PC-9 (cell line): ENCODE results near the gene KIAA0040. TPM values are rescaled to one million over a fixed set of nuclear protein-coding genes. Genes with fewer than 3 reads are reported as not detected.

ENCODE experiments used
- BruUV-seq: library from RNA; stranded (reverse); fragments of 400-500 nt; replicated peaks from 2 replicates; lab custom pipeline; 2021; lab: Mats Ljungman, UMichigan
- CTCF ChIA-PET: fragments of 300-600 bp; sonication (Branson Sonifier 250); formaldehyde crosslinking; loops from one replicate; lab custom pipeline; 2022; ENCODE audit warnings: antibody characterized with exemption; lab: Charles Lee
- POLR2A ChIA-PET: fragments of 300-600 bp; sonication (Branson Sonifier 250); formaldehyde crosslinking; loops from one replicate; lab custom pipeline; 2022; ENCODE audit warnings: antibody characterized with exemption; ENCODE audit not compliant: unreplicated experiment; lab: Charles Lee
- DNase-seq, 2 experiments: peaks; one replicate each; pipeline versions ENCODE4 v3.0.0 to v3.0.0-alpha.2; 2015 to 2022; ENCODE audit warnings: mixed read lengths in 1 of 2
- H2AFZ ChIP-seq: fragments of 200-600 bp; sonication (generic); 2 replicates; pipeline ENCODE4 v1.8.1; 2017; ENCODE audit warnings: antibody characterized with exemption
- H3F3A ChIP-seq: fragments of 200-600 bp; sonication (generic); 2 replicates; pipeline ENCODE4 v1.8.1; 2017; ENCODE audit warnings: antibody characterized with exemption, mild to moderate bottlenecking, low read depth; ENCODE audit not compliant: insufficient read depth
- H3K27ac ChIP-seq: fragments of 200-600 bp; sonication (generic); 2 replicates; pipeline ENCODE4 v1.6.1; 2016; ENCODE audit warnings: mixed run types
- H3K27me3 ChIP-seq: fragments of 200-600 bp; sonication (generic); 2 replicates; pipeline ENCODE4 v1.6.1; 2016; ENCODE audit warnings: low read depth, mixed run types; ENCODE audit not compliant: insufficient read depth
- H3K36me3 ChIP-seq: fragments of 200-600 bp; sonication (generic); 2 replicates; pipeline ENCODE4 v1.6.1; 2016; ENCODE audit warnings: low read depth, mixed run types
- H3K4me1 ChIP-seq: fragments of 200-600 bp; sonication (generic); replicated peaks from 2 replicates; pipeline ENCODE4 v1.6.1; 2016; ENCODE audit warnings: mixed run types; ENCODE audit not compliant: insufficient read depth
- H3K4me2 ChIP-seq: fragments of 200-600 bp; sonication (generic); 2 replicates; pipeline ENCODE4 v1.6.1; 2017; ENCODE audit warnings: mixed run types
- H3K4me3 ChIP-seq: fragments of 200-600 bp; sonication (generic); 2 replicates; pipeline ENCODE4 v1.6.1; 2016; ENCODE audit warnings: mixed run types
- H3K79me2 ChIP-seq: fragments of 200-600 bp; sonication (generic); 2 replicates; pipeline ENCODE4 v1.6.1; 2017; ENCODE audit warnings: low read depth, mixed run types
- H3K9me2 ChIP-seq: fragments of 200-600 bp; sonication (generic); 2 replicates; pipeline ENCODE4 v1.8.1; 2017; ENCODE audit warnings: mild to moderate bottlenecking; ENCODE audit not compliant: insufficient read depth
- H3K9me3 ChIP-seq: fragments of 200-600 bp; sonication (generic); 2 replicates; pipeline ENCODE4 v1.8.1; 2016; ENCODE audit warnings: low read depth; ENCODE audit not compliant: insufficient read depth
- H4K20me1 ChIP-seq: fragments of 200-600 bp; sonication (generic); 2 replicates; pipeline ENCODE4 v1.8.1; 2017; ENCODE audit not compliant: insufficient read depth
- CTCF ChIP-seq: fragments of 200-600 bp; sonication (generic); conservative IDR thresholded peaks from 2 replicates; pipeline ENCODE4 v1.6.1; 2017; ENCODE audit warnings: mixed run types, antibody characterized with exemption, mild to moderate bottlenecking, moderate library complexity
- EZH2 ChIP-seq: fragments of 200-600 bp; sonication (generic); IDR thresholded peaks from 2 replicates; pipeline ENCODE4 v1.8.0; 2017; ENCODE audit warnings: antibody characterized with exemption, low read depth
- intact Hi-C: fragments of 100-400 bp; cut with micrococcal nuclease; formaldehyde crosslinking; loops from one replicate; pipeline ENCODE4 v1.10.0; 2022; ENCODE audit not compliant: unreplicated experiment
- total RNA-seq: library from RNA; stranded (reverse); gene quantifications from 2 replicates; pipeline ENCODE4 v1.2.3, GENCODE V29; 2021

KIAA0040 gene
- total RNA-seq, 1 experiment from 2014 or later, result 8.8 TPM

- ChIA-PET POLR2A (no interaction called here), CTCF (interaction anchor here (0.6 kb wide), 2 partner anchors 184 to 296 kb away, joined by 5 to 17 read pairs; no protein-coding TSS in a partner anchor)
- Histone ChIP-seq H3K27me3 (no peaks in the 10 kb centered on the region), H3K9me2 (no peaks in the 10 kb centered on the region), H3K27ac (no peak overlapping the region), H3K4me1 (0 out of 2 replicates have a peak, but pooled peaks cover 6% of the 10 kb centered on the region), H4K20me1 (no peaks in the 10 kb centered on the region), H3F3A (no peaks in the 10 kb centered on the region), H3K4me3 (no peak overlapping the region), H3K79me2 (no peaks in the 10 kb centered on the region), H3K36me3 (no peaks in the 10 kb centered on the region), H3K4me2 (no peak overlapping the region), H3K9me3 (no peaks in the 10 kb centered on the region), H2AFZ (no peak overlapping the region)
- no TSS peak for BruUV-seq
- TF ChIP-seq CTCF (no peak), EZH2 (no peak)
- peak; percentile 16 to 50 for DNase-seq
- intact Hi-C loops, result no loop called here
These were observed 16.3 kb downstream of the KIAA0040 start for GRCh38 chr1:175176246-175176645.

GRCh38 chr1:175174309-175175102 lies 18.1 kb downstream of the KIAA0040 start:
- H3K9me3 ChIP-seq, result no peaks in the 10 kb centered on the region
- H4K20me1 ChIP-seq, result no peaks in the 10 kb centered on the region
- H3F3A ChIP-seq, result peaks cover 6% of the 10 kb centered on the region; the same call in 1 of the 2 replicates
- no peak overlapping the region for H3K4me3 ChIP-seq
- BruUV-seq, result no TSS peak
- no peak overlapping the region for H3K4me2 ChIP-seq
- H3K36me3 ChIP-seq, result no peaks in the 10 kb centered on the region
- ChIA-PET POLR2A (interaction anchor here (0.6 kb wide), 1 partner anchor 387 kb away, joined by 3 read pairs; no protein-coding TSS in a partner anchor), CTCF (interaction anchor here (0.6 kb wide), 1 partner anchor 147 kb away, joined by 3 read pairs; no protein-coding TSS in a partner anchor)
- H3K79me2 ChIP-seq, result no peaks in the 10 kb centered on the region
- H3K27ac ChIP-seq, result no peak overlapping the region
- TF ChIP-seq EZH2 (no peak), CTCF (no peak)
- intact Hi-C loops, result no loop called here
- H3K27me3 ChIP-seq, result no peaks in the 10 kb centered on the region
- peaks cover 13% of the 10 kb centered on the region for H3K4me1 ChIP-seq
- H2AFZ ChIP-seq, result no peak overlapping the region
- H3K9me2 ChIP-seq, result no peaks in the 10 kb centered on the region
- no peak for DNase-seq

- no TSS peak for BruUV-seq
- Histone ChIP-seq H3K9me2 (no peaks in the 10 kb centered on the region), H2AFZ (no peak overlapping the region), H3K79me2 (no peaks in the 10 kb centered on the region), H3F3A (peaks cover 13% of the 10 kb centered on the region; the same call in 1 of the 2 replicates), H3K27me3 (no peaks in the 10 kb centered on the region), H3K4me3 (no peak overlapping the region), H4K20me1 (no peaks in the 10 kb centered on the region), H3K4me2 (no peak overlapping the region), H3K9me3 (no peaks in the 10 kb centered on the region), H3K4me1 (peaks cover 20% of the 10 kb centered on the region), H3K36me3 (no peaks in the 10 kb centered on the region), H3K27ac (no peak overlapping the region)
- ChIA-PET CTCF (no interaction called here), POLR2A (no interaction called here)
- intact Hi-C loops, result no loop called here
- TF ChIP-seq CTCF, result no peak
- no peak for TF ChIP-seq EZH2
- DNase-seq, result no peak
These were observed 19.0 kb downstream of the KIAA0040 start for GRCh38 chr1:175173531-175173930.
